Stimulated activated CD4-positive, alpha-beta T cell treated with anti-CD3 and anti-CD28 coated beads, Interleukin-15, amount 100 ng/mL, for 48 hours (primary cell): ENCODE results near the gene KCNG2.

Experiments
- DNase-seq, 2 donors: peaks; one replicate each; pipeline ENCODE4 v3.0.0-alpha.2; 2020; ENCODE audit warnings: low read depth in 2 of 2

KCNG2 gene

GRCh38 chr18:79769698-79770500, 27.8 kb upstream of the KCNG2 start:
- DNase-seq = no peak

- DNase-seq = no peak
Measured at GRCh38 chr18:79770501-79770815, 27.3 kb upstream of the KCNG2 start.

GRCh38 chr18:79770826-79771225, 26.9 kb upstream of the KCNG2 start:
- DNase-seq = no peak

GRCh38 chr18:79771446-79772107, 26.2 kb upstream of the KCNG2 start:
- no peak for DNase-seq

- DNase-seq = no peak
Measured at GRCh38 chr18:79772108-79772864, 25.5 kb upstream of the KCNG2 start.

- DNase-seq = no peak
Measured at GRCh38 chr18:79772865-79773696, 24.7 kb upstream of the KCNG2 start.

GRCh38 chr18:79774111-79774510, 23.6 kb upstream of the KCNG2 start:
- no peak for DNase-seq

GRCh38 chr18:79775441-79776221, 22.1 kb upstream of the KCNG2 start:
- no peak for DNase-seq

- no peak for DNase-seq
Measured at GRCh38 chr18:79776674-79777073, 21.1 kb upstream of the KCNG2 start.

GRCh38 chr18:79778291-79778791, 19.4 kb upstream of the KCNG2 start:
- no peak for DNase-seq

GRCh38 chr18:79779021-79779699, 18.6 kb upstream of the KCNG2 start:
- DNase-seq = no peak

GRCh38 chr18:79779700-79780190, 18.0 kb upstream of the KCNG2 start:
- no peak for DNase-seq

GRCh38 chr18:79780547-79780946, 17.2 kb upstream of the KCNG2 start:
- DNase-seq = no peak

GRCh38 chr18:79781331-79781941, 16.3 kb upstream of the KCNG2 start:
- no peak for DNase-seq

- DNase-seq = no peak
Measured at GRCh38 chr18:79782566-79783308, 15.0 kb upstream of the KCNG2 start.

- no peak for DNase-seq
Measured at GRCh38 chr18:79784071-79784913, 13.4 kb upstream of the KCNG2 start.

GRCh38 chr18:79784965-79785770, 12.6 kb upstream of the KCNG2 start:
- DNase-seq = no peak
